Astrocyte of the spinal cord (primary cell): ENCODE results near the gene MKKS.
"Not testable (repeated sequence)": the region's sequence is repeated elsewhere in the genome, so short reads cannot be mapped to it uniquely, and the experiment has no call there.

Source experiments
- DNase-seq: peaks from one replicate; pipeline ENCODE4 v3.0.0; 2011; ENCODE audit warnings: low read depth, low spot score
- H3K4me3 ChIP-seq: 2 replicates; pipeline ENCODE4 v1.5.1; 2011; ENCODE audit warnings: low read depth, mild to moderate bottlenecking, low read length, moderate library complexity
- CTCF ChIP-seq: IDR thresholded peaks from 2 replicates; pipeline ENCODE4 v1.5.1; 2012; ENCODE audit warnings: low read depth, mild to moderate bottlenecking, low read length, inconsistent platforms
- in situ Hi-C: cut with HindIII; loops from 2 replicates; pipeline ENCODE4 v1.10.0; 2017; ENCODE audit warnings: low sequenced_read_pairs

The MKKS gene

GRCh38 chr20:10411673-10412072 lies 22.3 kb downstream of the MKKS start:
- no peak overlapping the region for H3K4me3 ChIP-seq
- in situ Hi-C loops, result no loop called here
- DNase-seq, result no peak
- no peak for TF ChIP-seq CTCF

GRCh38 chr20:10408108-10408813 lies 25.8 kb downstream of the MKKS start:
- DNase-seq, result no peak
- in situ Hi-C loops, result no loop called here
- no peak overlapping the region for H3K4me3 ChIP-seq
- TF ChIP-seq CTCF, result no peak

GRCh38 chr20:10404959-10405530 lies 29.0 kb downstream of the MKKS start:
- in situ Hi-C loops, result no loop called here
- no peak for TF ChIP-seq CTCF
- H3K4me3 ChIP-seq, result no peak overlapping the region
- no peak for DNase-seq

GRCh38 chr20:10404023-10404628 lies 29.9 kb downstream of the MKKS start:
- DNase-seq, result no peak
- H3K4me3 ChIP-seq, result no peak overlapping the region
- in situ Hi-C loops, result no loop called here
- TF ChIP-seq CTCF, result no peak

GRCh38 chr20:10402938-10403608 lies 30.9 kb downstream of the MKKS start:
- in situ Hi-C loops, result no loop called here
- TF ChIP-seq CTCF, result no peak
- no peak for DNase-seq

GRCh38 chr20:10398834-10399369 lies 35.1 kb downstream of the MKKS start:
- in situ Hi-C loops, result no loop called here
- no peak for TF ChIP-seq CTCF
- H3K4me3 ChIP-seq, result no peak overlapping the region
- DNase-seq, result no peak

More at GRCh38 chr20:10402938-10403608, 30.9 kb downstream of the MKKS start:
- H3K4me3 ChIP-seq, result no peak overlapping the region

GRCh38 chr20:10394752-10395151 lies 39.3 kb downstream of the MKKS start:
- in situ Hi-C loops, H3K4me3 ChIP-seq, DNase-seq: not testable (repeated sequence)
